ENCODE results near the gene OXCT2. TPM values are rescaled to one million over a fixed set of nuclear protein-coding genes. Genes with fewer than 3 reads are reported as not detected.
"Not testable (repeated sequence)": the region's sequence is repeated elsewhere in the genome, so short reads cannot be mapped to it uniquely, and the experiment has no call there.

Gene OXCT2
- total RNA-seq, 2 experiments from 2014 or later = 3.8 to 5.7 TPM

- no peaks in the 10 kb centered on the region for H3K9me3 Mint-ChIP-seq
Observed at GRCh38 chr1:39777306-39777705, 6.2 kb upstream of the OXCT2 start.

GRCh38 chr1:39776886-39777285, 5.7 kb upstream of the OXCT2 start:
- Mint-ChIP-seq H3K36me3 (no peaks in the 10 kb centered on the region), H3K9me3 (no peaks in the 10 kb centered on the region), H3K4me1 (no peaks in the 10 kb centered on the region), H3K4me3 (no peak overlapping the region), H3K27me3 (no peaks in the 10 kb centered on the region), H3K27ac (no peak overlapping the region)
- DNase-seq = no peak

More at GRCh38 chr1:39777306-39777705, 6.2 kb upstream of the OXCT2 start:
- Mint-ChIP-seq H3K4me3 (no peak overlapping the region), H3K27ac (no peak overlapping the region), H3K36me3 (no peaks in the 10 kb centered on the region), H3K4me1 (no peaks in the 10 kb centered on the region), H3K27me3 (no peaks in the 10 kb centered on the region)
- no peak for DNase-seq

GRCh38 chr1:39776400-39776713, 5.2 kb upstream of the OXCT2 start:
- Mint-ChIP-seq H3K4me1 (no peaks in the 10 kb centered on the region), H3K27ac (no peak overlapping the region), H3K36me3 (no peaks in the 10 kb centered on the region), H3K4me3 (no peak overlapping the region), H3K9me3 (no peaks in the 10 kb centered on the region), H3K27me3 (no peaks in the 10 kb centered on the region)
- no peak for DNase-seq

- H3K27ac Mint-ChIP-seq, H3K4me3 Mint-ChIP-seq: not testable (repeated sequence)
Observed at GRCh38 chr1:39775676-39776399, 4.7 kb upstream of the OXCT2 start.

GRCh38 chr1:39775141-39775540, 4.0 kb upstream of the OXCT2 start:
- DNase-seq, H3K27ac Mint-ChIP-seq, H3K4me1 Mint-ChIP-seq, H3K27me3 Mint-ChIP-seq, H3K4me3 Mint-ChIP-seq, H3K9me3 Mint-ChIP-seq, H3K36me3 Mint-ChIP-seq: not testable (repeated sequence)

More at GRCh38 chr1:39775676-39776399, 4.7 kb upstream of the OXCT2 start:
- H3K9me3 Mint-ChIP-seq, H3K4me1 Mint-ChIP-seq, H3K27me3 Mint-ChIP-seq, H3K36me3 Mint-ChIP-seq, DNase-seq: not testable (repeated sequence)

DNA sequence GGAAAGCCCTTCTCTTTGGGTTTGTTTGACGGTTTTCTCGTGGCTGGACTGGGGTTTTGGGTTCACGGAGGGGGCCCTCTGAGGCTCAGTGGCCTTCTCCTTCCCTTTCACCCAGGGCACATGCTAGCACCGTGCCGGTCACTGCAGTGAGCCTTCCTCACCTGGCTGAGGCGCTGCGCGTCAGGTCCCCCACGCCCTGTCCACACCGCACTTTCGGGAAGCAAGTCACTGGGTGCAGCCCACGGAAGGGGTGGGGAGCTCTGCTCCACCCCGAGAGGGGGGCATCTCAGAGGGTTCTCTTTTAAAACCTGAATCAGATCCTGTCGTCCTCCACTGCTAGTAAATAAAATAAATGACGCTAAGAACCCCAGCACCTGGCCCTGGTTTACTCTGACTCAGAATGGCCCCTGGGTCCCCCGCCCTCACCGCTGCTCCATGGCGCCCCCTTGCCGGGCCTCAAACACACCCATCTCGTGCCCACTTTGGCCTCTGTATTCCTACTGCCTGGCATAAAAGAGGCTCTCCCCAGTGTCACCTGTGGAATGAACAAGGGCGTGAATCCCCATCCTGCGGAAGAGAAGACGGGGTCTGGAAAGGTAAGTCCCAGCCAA, 2.3 kb upstream of the OXCT2 start:
- H3K9me3 Mint-ChIP-seq, H3K36me3 Mint-ChIP-seq, DNase-seq: not testable (repeated sequence)

DNA sequence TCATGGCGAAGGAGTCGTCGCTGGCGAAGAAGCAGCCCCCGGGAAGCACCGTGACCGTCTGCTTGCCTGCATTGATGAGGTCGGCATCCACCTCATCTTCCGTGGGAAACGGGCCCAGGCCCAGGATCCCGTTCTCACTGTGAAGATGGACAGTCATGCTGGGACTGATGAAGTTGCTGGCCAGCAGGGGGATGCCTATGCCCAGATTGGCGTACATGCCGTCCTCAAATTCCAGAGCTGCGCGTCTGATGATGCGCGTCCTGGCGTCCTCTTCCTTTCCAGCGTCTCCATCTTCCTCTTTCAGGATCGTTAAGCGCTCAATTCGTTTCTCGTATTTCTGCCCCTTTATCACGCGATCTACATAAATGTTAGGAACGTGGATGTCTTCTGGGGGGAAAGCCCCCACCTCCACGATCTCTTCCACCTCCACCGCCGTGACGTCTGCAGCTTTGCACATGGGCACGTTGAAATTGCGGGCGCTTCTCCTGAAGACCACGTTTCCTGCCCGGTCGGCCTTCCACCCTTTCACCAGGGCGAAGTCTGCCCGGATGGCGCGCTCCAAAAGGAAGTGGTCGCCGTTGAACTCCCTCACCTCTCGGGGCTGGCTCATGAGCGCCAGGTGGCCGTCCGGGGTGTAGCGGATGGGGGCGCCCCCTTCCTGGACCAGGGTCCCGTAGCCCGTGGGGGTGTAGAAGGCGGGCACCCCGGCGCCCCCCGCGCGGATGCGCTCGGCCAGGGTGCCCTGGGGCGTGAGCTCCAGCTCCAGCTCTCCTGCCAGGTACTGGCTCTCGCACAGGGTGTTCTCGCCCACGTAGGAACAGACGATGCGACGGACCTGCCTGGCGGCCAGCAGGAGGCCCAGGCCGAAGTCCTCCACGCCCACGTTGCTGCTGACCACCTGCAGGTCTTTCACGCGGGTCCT, 787 bp downstream of the OXCT2 start:
- H3K4me1 Mint-ChIP-seq, H3K36me3 Mint-ChIP-seq, H3K27me3 Mint-ChIP-seq, H3K9me3 Mint-ChIP-seq: not testable (repeated sequence)
- DNase-seq = peak; percentile 64
- Mint-ChIP-seq H3K4me3 (peak overlapping the region; percentile 64), H3K27ac (peak overlapping the region; percentile 64)

More for the DNA sequence above, 2.3 kb upstream of the OXCT2 start:
- not testable (repeated sequence) for H3K4me1 Mint-ChIP-seq, H3K27ac Mint-ChIP-seq, H3K27me3 Mint-ChIP-seq, H3K4me3 Mint-ChIP-seq

GRCh38 chr1:39769502-39769901, 1.6 kb downstream of the OXCT2 start:
- not testable (repeated sequence) for DNase-seq, H3K9me3 Mint-ChIP-seq, H3K4me3 Mint-ChIP-seq, H3K27me3 Mint-ChIP-seq, H3K36me3 Mint-ChIP-seq, H3K4me1 Mint-ChIP-seq, H3K27ac Mint-ChIP-seq

GRCh38 chr1:39766466-39766865, 4.7 kb downstream of the OXCT2 start:
- not testable (repeated sequence) for H3K27ac Mint-ChIP-seq, H3K27me3 Mint-ChIP-seq, H3K9me3 Mint-ChIP-seq, H3K4me3 Mint-ChIP-seq, H3K4me1 Mint-ChIP-seq, DNase-seq, H3K36me3 Mint-ChIP-seq

DNA sequence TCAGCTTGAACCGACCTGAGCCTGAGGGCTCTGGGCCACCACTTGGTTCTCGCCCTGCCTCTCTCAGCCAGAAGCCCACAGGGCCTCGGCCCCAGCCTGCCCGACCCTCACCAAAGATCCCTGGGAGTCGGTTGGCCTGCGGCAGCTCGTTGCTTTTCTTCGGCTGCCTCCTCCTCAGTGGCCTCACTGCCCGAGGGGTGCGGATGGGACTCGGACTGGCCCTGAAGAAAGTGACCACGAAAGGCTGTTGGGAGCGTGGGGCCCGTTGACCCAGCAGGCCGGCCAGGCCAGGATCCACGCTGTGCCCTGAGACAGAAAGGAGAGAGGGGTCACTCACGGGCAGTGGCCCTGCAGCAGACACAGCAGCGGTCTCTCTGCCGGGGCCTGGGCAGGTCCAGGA, 6.6 kb downstream of the OXCT2 start:
- H3K27me3 Mint-ChIP-seq = not testable (repeated sequence)

DNA sequence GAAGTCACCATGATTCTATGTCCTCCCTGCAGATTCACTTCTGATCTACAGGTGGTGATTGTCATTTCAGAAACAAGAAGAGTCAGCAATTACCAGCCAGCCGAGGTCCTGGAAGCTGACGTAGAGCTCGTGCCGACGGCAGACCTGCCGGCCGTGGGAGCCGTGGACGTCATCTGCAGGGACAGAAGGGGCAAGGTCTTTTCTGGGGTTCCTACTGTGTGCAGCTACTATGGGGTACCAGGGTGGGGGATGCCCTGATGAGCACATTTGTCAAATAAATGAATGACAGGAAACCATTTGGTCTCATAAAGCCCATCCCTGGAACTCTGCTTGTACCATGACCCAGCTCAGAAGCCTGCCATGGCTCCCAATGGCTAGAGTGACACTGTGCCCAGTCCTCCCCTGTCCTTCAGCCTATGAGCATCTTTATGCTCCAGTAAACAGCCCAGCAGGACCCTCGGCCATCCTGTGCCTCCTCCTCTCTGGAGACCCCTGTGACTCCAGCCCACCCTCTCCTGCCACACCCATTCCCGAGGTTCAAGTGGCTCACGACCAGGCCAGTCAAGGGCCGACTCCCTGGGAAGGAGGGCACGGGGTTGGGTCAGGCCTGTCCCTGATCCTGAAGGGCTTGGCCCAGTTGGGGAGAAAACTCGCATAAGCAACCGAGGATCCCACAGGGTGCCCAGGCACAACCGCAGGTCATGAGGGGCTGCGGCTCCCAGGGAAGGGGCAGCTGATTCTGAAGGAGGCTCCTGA, 7.4 kb downstream of the OXCT2 start:
- H3K4me3 Mint-ChIP-seq, DNase-seq, H3K4me1 Mint-ChIP-seq, H3K27ac Mint-ChIP-seq, H3K27me3 Mint-ChIP-seq, H3K36me3 Mint-ChIP-seq, H3K9me3 Mint-ChIP-seq: not testable (repeated sequence)

More for the DNA sequence above, 6.6 kb downstream of the OXCT2 start:
- DNase-seq, H3K9me3 Mint-ChIP-seq, H3K4me1 Mint-ChIP-seq, H3K4me3 Mint-ChIP-seq, H3K27ac Mint-ChIP-seq, H3K36me3 Mint-ChIP-seq: not testable (repeated sequence)

DNA sequence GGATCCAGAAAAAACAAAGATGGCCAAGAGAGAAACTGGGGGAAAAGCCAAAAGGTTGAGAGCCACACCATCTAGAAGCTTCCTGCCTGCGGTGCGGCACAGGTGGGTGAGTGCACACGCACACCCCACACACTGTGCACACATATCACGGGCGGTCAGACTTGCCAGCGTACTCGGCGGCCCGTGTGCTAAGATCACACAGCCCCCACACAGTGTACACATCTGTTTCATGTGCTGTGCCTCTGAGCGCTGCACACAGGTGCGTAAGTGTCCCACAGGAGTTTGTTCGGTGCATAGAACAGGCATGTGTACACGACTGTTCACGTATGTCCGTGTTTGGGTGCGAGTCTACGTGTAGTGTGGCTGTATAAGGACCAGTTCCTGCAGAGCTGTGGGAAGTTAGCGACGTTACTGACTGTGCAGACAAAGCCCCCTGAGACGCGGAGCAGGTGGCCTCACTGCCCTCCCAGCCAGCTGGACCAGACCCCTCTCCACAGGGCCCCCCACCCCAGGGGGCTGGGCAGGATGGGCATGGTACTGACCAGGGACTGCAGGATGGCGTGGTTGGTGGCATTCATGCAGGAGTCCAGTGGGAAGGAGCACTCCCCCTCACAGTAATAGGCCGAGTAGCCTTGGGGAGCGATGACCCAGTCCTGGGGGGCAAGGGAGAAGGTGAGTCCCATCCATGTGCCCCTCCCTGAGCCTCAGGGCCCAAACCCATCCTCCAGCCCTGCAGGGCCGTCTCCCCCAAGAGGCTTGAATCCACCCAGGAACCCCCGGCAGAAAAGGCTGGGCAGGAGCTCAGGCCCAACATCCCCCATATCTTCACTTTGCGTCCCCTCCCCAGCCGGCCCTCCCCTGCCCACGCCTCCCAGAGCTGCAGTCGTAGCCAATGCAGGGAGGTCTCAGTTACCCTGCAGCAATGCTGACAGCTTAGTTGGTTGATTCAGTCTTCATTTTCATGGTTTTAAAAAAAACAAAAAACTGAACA, 8.3 kb downstream of the OXCT2 start:
- Mint-ChIP-seq H3K9me3 (no peaks in the 10 kb centered on the region), H3K4me3 (no peak overlapping the region), H3K36me3 (peaks cover under 1% of the 10 kb centered on the region), H3K4me1 (no peaks in the 10 kb centered on the region), H3K27me3 (no peaks in the 10 kb centered on the region), H3K27ac (no peak overlapping the region)
- DNase-seq = no peak

DNA sequence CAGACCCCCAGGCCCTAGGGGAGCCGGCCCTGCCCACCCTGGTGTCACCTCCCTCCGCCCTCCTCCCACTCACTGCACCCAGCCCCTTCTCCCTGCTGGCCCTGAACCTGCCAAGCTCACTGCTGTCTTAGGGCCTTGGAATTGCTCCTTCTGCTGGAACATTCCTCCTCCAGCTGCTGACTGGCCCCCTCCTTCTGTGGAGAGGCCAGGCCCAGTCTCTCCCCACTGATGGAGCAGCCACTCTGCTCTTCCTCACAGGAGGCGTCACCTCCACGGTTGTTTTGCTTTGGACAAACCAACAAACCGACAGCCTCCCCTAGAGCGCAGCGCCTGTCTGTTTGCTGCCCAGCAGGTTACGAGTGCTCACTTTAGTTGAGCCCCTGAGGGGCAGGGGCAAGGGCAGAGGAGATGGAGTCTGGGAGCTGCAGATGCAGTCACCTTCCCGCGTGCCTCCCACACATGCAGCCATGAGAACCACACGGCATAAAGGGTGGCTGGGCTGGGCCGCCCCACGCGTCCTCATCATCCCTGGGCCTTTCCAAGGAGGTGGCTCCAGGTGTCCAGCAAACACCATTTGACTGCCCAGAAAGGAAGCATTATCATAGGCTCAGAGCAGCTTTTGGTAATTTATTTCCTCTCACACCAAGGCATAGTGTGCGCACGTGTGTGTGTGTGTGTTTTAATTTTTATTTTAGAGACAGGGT, 9.4 kb downstream of the OXCT2 start:
- Mint-ChIP-seq H3K4me3 (no peak overlapping the region), H3K27ac (no peak overlapping the region)

More for the DNA sequence above, 9.4 kb downstream of the OXCT2 start:
- Mint-ChIP-seq H3K4me1 (no peaks in the 10 kb centered on the region), H3K36me3 (peaks cover 6% of the 10 kb centered on the region), H3K9me3 (no peaks in the 10 kb centered on the region), H3K27me3 (no peaks in the 10 kb centered on the region)
- no peak for DNase-seq

All from activated naive CD8-positive, alpha-beta T cell treated with anti-CD3 and anti-CD28 coated beads for 36 hours (primary cell).